ENCODE results near the gene OLR1. TPM values are rescaled to one million over a fixed set of nuclear protein-coding genes. Genes with fewer than 3 reads are reported as not detected.
A peak's percentile ranks its signal among the peaks of the same experiment; 100 is the strongest.
"Not testable (repeated sequence)": the region's sequence is repeated elsewhere in the genome, so short reads cannot be mapped to it uniquely, and the experiment has no call there.

Gene OLR1
- total RNA-seq, 1 donor from 2014 or later: 0.98 TPM

DNA sequence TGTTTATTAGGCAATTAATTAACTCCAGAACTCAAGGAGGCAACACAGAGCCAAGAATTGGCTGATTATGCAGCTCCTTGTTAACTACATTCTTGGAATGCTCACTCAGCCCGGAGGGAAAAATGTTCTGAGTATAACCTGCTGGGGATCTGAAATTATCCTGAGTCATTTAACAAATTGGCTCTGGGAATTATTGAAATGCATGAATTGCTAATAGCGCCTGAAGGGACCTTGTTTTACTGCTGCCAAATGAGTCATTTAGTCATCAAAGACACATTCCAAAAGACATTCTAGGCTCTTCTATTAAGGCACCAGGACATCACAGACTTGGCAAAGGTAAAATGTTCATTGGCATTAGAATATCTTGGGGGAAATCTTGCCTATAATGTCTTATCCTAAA is 19.9 kb upstream of the OLR1 start:
- Mint-ChIP-seq H3K4me3 (ENCODE audit: unreplicated experiment) (no peak overlapping the region), H3K36me3 (ENCODE audit: low read depth, unreplicated experiment) (no peaks in the 10 kb centered on the region), H3K27me3 (ENCODE audit: low read depth, unreplicated experiment) (no peaks in the 10 kb centered on the region), H3K9me3 (ENCODE audit: unreplicated experiment) (no peaks in the 10 kb centered on the region), H3K4me1 (ENCODE audit: low read depth, unreplicated experiment) (peaks cover 21% of the 10 kb centered on the region), H3K27ac (ENCODE audit: unreplicated experiment) (no peak overlapping the region)
- DNase-seq (ENCODE audit: low read depth) (peak; percentile 87), FAIRE-seq (peak; percentile 94)
- no peak overlapping the region for H3K9ac ChIP-seq (ENCODE audit: low read length)
- H3K9me3 ChIP-seq (ENCODE audit: insufficient read depth, low read depth, low read length): no peaks in the 10 kb centered on the region
- no peak overlapping the region for H3K4me3 ChIP-seq (ENCODE audit: insufficient read depth, low read depth, low read length)
- H3K27ac ChIP-seq (ENCODE audit: low read depth, low read length): peak overlapping the region; percentile 53
- H3K27me3 ChIP-seq (ENCODE audit: insufficient read depth, low read length): no peaks in the 10 kb centered on the region
- H3K4me2 ChIP-seq (ENCODE audit: low read length): peak overlapping the region; percentile 34
- H4K20me1 ChIP-seq (ENCODE audit: insufficient read depth, low read length): no peaks in the 10 kb centered on the region
- H2AFZ ChIP-seq (ENCODE audit: low read depth, low read length): no peak overlapping the region
- H3K36me3 ChIP-seq (ENCODE audit: insufficient read depth, low read length): no peaks in the 10 kb centered on the region
- H3K79me2 ChIP-seq (ENCODE audit: insufficient read depth, low read length): no peaks in the 10 kb centered on the region
- no peak for TF ChIP-seq EZH2 (IDR thresholded peaks at IDR 0.05; ENCODE audit: insufficient read depth, low read length)
- TF ChIP-seq, protein P1, sequence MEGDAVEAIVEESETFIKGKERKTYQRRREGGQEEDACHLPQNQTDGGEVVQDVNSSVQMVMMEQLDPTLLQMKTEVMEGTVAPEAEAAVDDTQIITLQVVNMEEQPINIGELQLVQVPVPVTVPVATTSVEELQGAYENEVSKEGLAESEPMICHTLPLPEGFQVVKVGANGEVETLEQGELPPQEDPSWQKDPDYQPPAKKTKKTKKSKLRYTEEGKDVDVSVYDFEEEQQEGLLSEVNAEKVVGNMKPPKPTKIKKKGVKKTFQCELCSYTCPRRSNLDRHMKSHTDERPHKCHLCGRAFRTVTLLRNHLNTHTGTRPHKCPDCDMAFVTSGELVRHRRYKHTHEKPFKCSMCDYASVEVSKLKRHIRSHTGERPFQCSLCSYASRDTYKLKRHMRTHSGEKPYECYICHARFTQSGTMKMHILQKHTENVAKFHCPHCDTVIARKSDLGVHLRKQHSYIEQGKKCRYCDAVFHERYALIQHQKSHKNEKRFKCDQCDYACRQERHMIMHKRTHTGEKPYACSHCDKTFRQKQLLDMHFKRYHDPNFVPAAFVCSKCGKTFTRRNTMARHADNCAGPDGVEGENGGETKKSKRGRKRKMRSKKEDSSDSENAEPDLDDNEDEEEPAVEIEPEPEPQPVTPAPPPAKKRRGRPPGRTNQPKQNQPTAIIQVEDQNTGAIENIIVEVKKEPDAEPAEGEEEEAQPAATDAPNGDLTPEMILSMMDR (IDR thresholded peaks at IDR 0.05; ENCODE audit: insufficient read depth, low read depth, low read length): no peak
- peaks cover 11% of the 10 kb centered on the region for H3K4me1 ChIP-seq (ENCODE audit: insufficient read depth, low read length)

GRCh38 chr12:10190558-10191388 is 18.8 kb upstream of the OLR1 start:
- Histone ChIP-seq H3K4me3 (ENCODE audit: insufficient read depth, low read depth, low read length) (no peak overlapping the region), H3K4me1 (ENCODE audit: insufficient read depth, low read length) (peaks cover 11% of the 10 kb centered on the region), H3K27me3 (ENCODE audit: insufficient read depth, low read length) (no peaks in the 10 kb centered on the region), H2AFZ (ENCODE audit: low read depth, low read length) (no peak overlapping the region), H3K27ac (ENCODE audit: low read depth, low read length) (no peak overlapping the region), H3K9ac (ENCODE audit: low read length) (no peak overlapping the region), H3K4me2 (ENCODE audit: low read length) (no peak overlapping the region), H3K79me2 (ENCODE audit: insufficient read depth, low read length) (no peaks in the 10 kb centered on the region), H3K9me3 (ENCODE audit: insufficient read depth, low read depth, low read length) (no peaks in the 10 kb centered on the region), H3K36me3 (ENCODE audit: insufficient read depth, low read length) (no peaks in the 10 kb centered on the region), H4K20me1 (ENCODE audit: insufficient read depth, low read length) (no peaks in the 10 kb centered on the region)
- Mint-ChIP-seq H3K27ac (ENCODE audit: unreplicated experiment) (no peak overlapping the region), H3K4me3 (ENCODE audit: unreplicated experiment) (no peak overlapping the region), H3K27me3 (ENCODE audit: low read depth, unreplicated experiment) (no peaks in the 10 kb centered on the region), H3K36me3 (ENCODE audit: low read depth, unreplicated experiment) (no peaks in the 10 kb centered on the region), H3K9me3 (ENCODE audit: unreplicated experiment) (no peaks in the 10 kb centered on the region), H3K4me1 (ENCODE audit: low read depth, unreplicated experiment) (peaks cover 21% of the 10 kb centered on the region)
- FAIRE-seq (peak; percentile 96), DNase-seq (ENCODE audit: low read depth) (peak; percentile 46)
- TF ChIP-seq EZH2 (IDR thresholded peaks at IDR 0.05; ENCODE audit: insufficient read depth, low read length): no peak
- TF ChIP-seq, protein P1 (IDR thresholded peaks at IDR 0.05; ENCODE audit: insufficient read depth, low read depth, low read length): peak; percentile 53

DNA sequence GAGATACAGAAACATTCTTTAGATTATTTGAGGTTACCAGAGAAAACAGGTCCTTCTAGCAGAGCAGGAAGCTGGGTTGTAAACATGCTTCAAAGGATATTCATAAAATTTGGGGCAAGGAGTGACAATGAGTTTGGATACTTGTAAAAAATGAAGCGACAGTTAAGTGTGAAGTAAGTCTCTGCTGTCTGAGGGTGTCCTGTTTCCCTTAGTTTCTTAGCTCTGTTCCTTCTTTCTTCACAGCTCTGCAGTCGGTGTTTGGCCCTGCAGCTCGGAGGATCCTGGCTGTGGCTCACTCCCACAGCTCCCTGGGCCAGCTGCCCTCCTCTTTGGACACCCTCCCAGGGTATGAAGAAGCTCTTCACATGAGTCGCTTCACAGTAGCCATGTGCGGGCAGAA is 17.7 kb upstream of the OLR1 start:
- no peaks in the 10 kb centered on the region for H3K79me2 ChIP-seq (ENCODE audit: insufficient read depth, low read length)
- FAIRE-seq (peak; percentile 47), DNase-seq (ENCODE audit: low read depth) (peak; percentile 32)
- TF ChIP-seq, protein P1 (IDR thresholded peaks at IDR 0.05; ENCODE audit: insufficient read depth, low read depth, low read length): no peak
- TF ChIP-seq EZH2 (IDR thresholded peaks at IDR 0.05; ENCODE audit: insufficient read depth, low read length): no peak
- Mint-ChIP-seq H3K36me3 (ENCODE audit: low read depth, unreplicated experiment) (no peaks in the 10 kb centered on the region), H3K27ac (ENCODE audit: unreplicated experiment) (no peak overlapping the region), H3K9me3 (ENCODE audit: unreplicated experiment) (no peaks in the 10 kb centered on the region), H3K4me3 (ENCODE audit: unreplicated experiment) (no peak overlapping the region), H3K4me1 (ENCODE audit: low read depth, unreplicated experiment) (peaks cover 21% of the 10 kb centered on the region), H3K27me3 (ENCODE audit: low read depth, unreplicated experiment) (no peaks in the 10 kb centered on the region)
- no peak overlapping the region for H3K4me3 ChIP-seq (ENCODE audit: insufficient read depth, low read depth, low read length)
- no peak overlapping the region for H3K27ac ChIP-seq (ENCODE audit: low read depth, low read length)
- no peak overlapping the region for H2AFZ ChIP-seq (ENCODE audit: low read depth, low read length)
- H3K27me3 ChIP-seq (ENCODE audit: insufficient read depth, low read length): no peaks in the 10 kb centered on the region
- no peak overlapping the region for H3K4me2 ChIP-seq (ENCODE audit: low read length)
- H3K9ac ChIP-seq (ENCODE audit: low read length): no peak overlapping the region
- H3K4me1 ChIP-seq (ENCODE audit: insufficient read depth, low read length): peaks cover 11% of the 10 kb centered on the region
- no peaks in the 10 kb centered on the region for H3K36me3 ChIP-seq (ENCODE audit: insufficient read depth, low read length)
- no peaks in the 10 kb centered on the region for H4K20me1 ChIP-seq (ENCODE audit: insufficient read depth, low read length)
- no peaks in the 10 kb centered on the region for H3K9me3 ChIP-seq (ENCODE audit: insufficient read depth, low read depth, low read length)

- not testable (repeated sequence) for H2AFZ ChIP-seq (ENCODE audit: low read depth, low read length); H3K36me3 Mint-ChIP-seq (ENCODE audit: low read depth, unreplicated experiment); H3K4me1 ChIP-seq (ENCODE audit: insufficient read depth, low read length); H3K9me3 ChIP-seq (ENCODE audit: insufficient read depth, low read depth, low read length); H3K4me3 Mint-ChIP-seq (ENCODE audit: unreplicated experiment); H3K27me3 Mint-ChIP-seq (ENCODE audit: low read depth, unreplicated experiment); H3K9ac ChIP-seq (ENCODE audit: low read length); H3K27ac Mint-ChIP-seq (ENCODE audit: unreplicated experiment); DNase-seq (ENCODE audit: low read depth); H3K27me3 ChIP-seq (ENCODE audit: insufficient read depth, low read length); H3K4me2 ChIP-seq (ENCODE audit: low read length); H3K36me3 ChIP-seq (ENCODE audit: insufficient read depth, low read length); FAIRE-seq; H3K4me3 ChIP-seq (ENCODE audit: insufficient read depth, low read depth, low read length); H3K9me3 Mint-ChIP-seq (ENCODE audit: unreplicated experiment); H3K79me2 ChIP-seq (ENCODE audit: insufficient read depth, low read length); H4K20me1 ChIP-seq (ENCODE audit: insufficient read depth, low read length); H3K27ac ChIP-seq (ENCODE audit: low read depth, low read length)
- peaks cover 15% of the 10 kb centered on the region for H3K4me1 Mint-ChIP-seq (ENCODE audit: low read depth, unreplicated experiment)
Measured at GRCh38 chr12:10186958-10187357, 15.0 kb upstream of the OLR1 start.
